Kidney epithelial cell (primary cell): ENCODE measurements around the gene KCNMA1. TPM values are rescaled to one million over a fixed set of nuclear protein-coding genes. Genes with fewer than 3 reads are reported as not detected.

ENCODE experiments used
- DNase-seq: peaks from one replicate; pipeline ENCODE4 v3.0.0-alpha.2; 2010; ENCODE audit warnings: low read depth
- H3K27me3 ChIP-seq: 2 replicates; pipeline ENCODE4 v1.6.0; 2011; ENCODE audit warnings: low read length; ENCODE audit not compliant: control insufficient read depth, insufficient read depth
- H3K36me3 ChIP-seq: 2 replicates; pipeline ENCODE4 v1.5.1; 2011; ENCODE audit warnings: low read length; ENCODE audit not compliant: control insufficient read depth, insufficient read depth
- H3K4me3 ChIP-seq: 2 replicates; pipeline ENCODE4 v1.5.1; 2011; ENCODE audit warnings: low read depth, mild to moderate bottlenecking, control low read depth, low read length
- CTCF ChIP-seq: IDR thresholded peaks from 2 replicates; pipeline ENCODE4 v1.5.1; 2011; ENCODE audit warnings: mild to moderate bottlenecking, moderate library complexity, low read length, control low read depth, inconsistent platforms; ENCODE audit not compliant: insufficient read depth, poor library complexity, severe bottlenecking
- total RNA-seq: library from RNA; depleted of rRNA; stranded (reverse); fragments of >200 nt; gene quantifications from 2 replicates; pipeline ENCODE4 v1.2.3, GENCODE V29; 2015

KCNMA1 gene
- total RNA-seq, 1 donor from 2014 or later: 18.9 TPM

GRCh38 chr10:77511498-77512218 is 126.0 kb downstream of the KCNMA1 start:
- no peak for TF ChIP-seq CTCF
- no peak for DNase-seq
- Histone ChIP-seq H3K36me3 (no peaks in the 10 kb centered on the region), H3K4me3 (no peak overlapping the region), H3K27me3 (no peaks in the 10 kb centered on the region)

- no peak for DNase-seq
- TF ChIP-seq CTCF: no peak
- H3K36me3 ChIP-seq: no peaks in the 10 kb centered on the region
- no peaks in the 10 kb centered on the region for H3K27me3 ChIP-seq
- no peak overlapping the region for H3K4me3 ChIP-seq
Observed at GRCh38 chr10:77510695-77511094, 126.9 kb downstream of the KCNMA1 start.

GRCh38 chr10:77510294-77510693 is 127.3 kb downstream of the KCNMA1 start:
- DNase-seq: no peak
- no peak overlapping the region for H3K4me3 ChIP-seq
- no peak for TF ChIP-seq CTCF
- no peaks in the 10 kb centered on the region for H3K27me3 ChIP-seq
- H3K36me3 ChIP-seq: no peaks in the 10 kb centered on the region

GRCh38 chr10:77509391-77509790 is 128.2 kb downstream of the KCNMA1 start:
- H3K36me3 ChIP-seq: no peaks in the 10 kb centered on the region
- H3K27me3 ChIP-seq: no peaks in the 10 kb centered on the region
- DNase-seq: no peak
- no peak overlapping the region for H3K4me3 ChIP-seq
- no peak for TF ChIP-seq CTCF

- DNase-seq: no peak
- no peak for TF ChIP-seq CTCF
- Histone ChIP-seq H3K36me3 (no peaks in the 10 kb centered on the region), H3K27me3 (no peaks in the 10 kb centered on the region), H3K4me3 (no peak overlapping the region)
Observed at GRCh38 chr10:77507291-77507880, 130.2 kb downstream of the KCNMA1 start.

GRCh38 chr10:77506517-77507200 is 130.9 kb downstream of the KCNMA1 start:
- no peak for TF ChIP-seq CTCF
- no peaks in the 10 kb centered on the region for H3K36me3 ChIP-seq
- no peak overlapping the region for H3K4me3 ChIP-seq
- DNase-seq: no peak
- H3K27me3 ChIP-seq: no peaks in the 10 kb centered on the region
